ENCODE data around the gene LBHD2.

The LBHD2 gene

DNA sequence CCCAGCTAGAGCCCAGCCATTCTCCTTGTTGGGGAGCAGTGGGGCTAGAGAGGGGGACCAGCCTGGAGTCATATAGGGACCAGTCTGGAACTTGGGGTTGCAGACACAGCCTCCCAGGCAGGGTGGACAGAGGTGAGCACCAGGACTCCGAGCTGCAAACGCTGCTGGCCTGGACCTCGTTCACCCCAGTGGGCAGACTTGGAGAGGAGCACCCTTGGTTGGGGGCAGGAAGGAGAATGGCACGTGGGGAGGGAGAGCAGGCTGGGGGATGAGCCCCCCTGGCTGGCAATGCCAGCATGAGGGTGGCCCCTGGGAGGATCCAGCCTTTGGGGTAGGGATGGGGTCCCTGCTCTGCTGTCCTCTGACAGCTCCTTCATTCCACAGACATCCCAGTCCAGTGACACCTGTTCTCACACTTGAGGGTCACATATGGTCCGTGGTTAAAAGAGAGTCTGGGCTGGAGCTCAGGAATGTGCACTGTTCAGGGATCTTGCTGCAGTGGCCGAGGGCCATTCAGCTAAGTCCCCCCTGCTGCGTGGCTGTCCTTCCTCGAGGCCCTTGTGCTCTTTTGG is 2.8 kb downstream of the LBHD2 start:
- Histone ChIP-seq H3K4me3 (ENCODE audit: low read length) (no peak overlapping the region), H3K27me3 (ENCODE audit: control insufficient read depth, low read length) (peaks cover 9% of the 10 kb centered on the region), H3F3A (ENCODE audit: control insufficient read depth, insufficient read depth) (no peaks in the 10 kb centered on the region), H3K4me2 (ENCODE audit: low read length) (no peak overlapping the region), H3K9me2 (replicated peaks; ENCODE audit: control insufficient read depth, low read length) (no peaks in the 10 kb centered on the region), H3K27ac (ENCODE audit: low read depth, low read length) (no peak overlapping the region), H3K79me2 (ENCODE audit: control insufficient read depth, low read length) (no peaks in the 10 kb centered on the region), H3K4me1 (ENCODE audit: control insufficient read depth, low read length) (peaks cover 15% of the 10 kb centered on the region), H4K20me1 (ENCODE audit: control insufficient read depth, insufficient read depth, low read depth, low read length) (no peaks in the 10 kb centered on the region), H3K9me3 (ENCODE audit: control insufficient read depth, insufficient read depth, low read length) (no peaks in the 10 kb centered on the region), H3K36me3 (ENCODE audit: control insufficient read depth, low read length) (no peaks in the 10 kb centered on the region)
- TF ChIP-seq CTCF (IDR thresholded peaks at IDR 0.05; ENCODE audit: low read depth, low read length, poor library complexity, severe bottlenecking) (no peak), EZH2phosphoT487 (IDR thresholded peaks at IDR 0.05; ENCODE audit: borderline replicate concordance, low read length) (no peak)

DNA sequence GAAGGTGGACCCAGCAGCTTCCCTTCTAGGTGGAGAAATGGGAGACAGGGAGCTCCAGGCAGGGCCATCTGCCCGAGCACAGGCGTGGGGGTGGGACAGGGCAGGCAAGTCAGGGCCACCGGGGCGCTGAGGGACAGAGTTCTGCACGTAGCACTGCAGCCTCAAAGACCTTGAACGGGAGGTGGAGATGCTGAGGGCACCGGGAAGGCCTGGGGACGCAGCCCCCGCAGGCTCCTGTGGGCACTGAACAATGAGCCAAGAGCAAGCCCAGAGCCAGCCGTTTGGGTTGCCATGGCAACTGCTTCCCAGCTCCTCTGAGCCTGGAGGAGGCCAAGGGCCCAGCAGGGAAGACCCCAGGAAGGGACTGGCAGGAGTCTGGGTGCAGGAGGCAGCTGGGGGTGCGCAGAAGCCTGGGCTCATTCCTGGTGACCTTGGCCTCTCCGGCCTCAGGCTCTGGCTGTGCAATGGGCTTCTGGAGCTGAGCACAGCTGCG is 3.4 kb downstream of the LBHD2 start:
- Histone ChIP-seq H4K20me1 (ENCODE audit: control insufficient read depth, insufficient read depth, low read depth, low read length) (no peaks in the 10 kb centered on the region), H3F3A (ENCODE audit: control insufficient read depth, insufficient read depth) (no peaks in the 10 kb centered on the region), H3K4me1 (ENCODE audit: control insufficient read depth, low read length) (peaks cover 16% of the 10 kb centered on the region), H3K36me3 (ENCODE audit: control insufficient read depth, low read length) (no peaks in the 10 kb centered on the region), H3K79me2 (ENCODE audit: control insufficient read depth, low read length) (no peaks in the 10 kb centered on the region), H3K4me3 (ENCODE audit: low read length) (no peak overlapping the region), H3K9me2 (replicated peaks; ENCODE audit: control insufficient read depth, low read length) (no peaks in the 10 kb centered on the region), H3K4me2 (ENCODE audit: low read length) (no peak overlapping the region), H3K9me3 (ENCODE audit: control insufficient read depth, insufficient read depth, low read length) (no peaks in the 10 kb centered on the region), H3K27me3 (ENCODE audit: control insufficient read depth, low read length) (peaks cover 9% of the 10 kb centered on the region), H3K27ac (ENCODE audit: low read depth, low read length) (no peak overlapping the region)
- no peak for TF ChIP-seq CTCF (IDR thresholded peaks at IDR 0.05; ENCODE audit: low read depth, low read length, poor library complexity, severe bottlenecking)
- no peak for TF ChIP-seq EZH2phosphoT487 (IDR thresholded peaks at IDR 0.05; ENCODE audit: borderline replicate concordance, low read length)

- Histone ChIP-seq H3K27me3 (ENCODE audit: control insufficient read depth, low read length) (peaks cover 9% of the 10 kb centered on the region), H3K4me2 (ENCODE audit: low read length) (no peak overlapping the region), H4K20me1 (ENCODE audit: control insufficient read depth, insufficient read depth, low read depth, low read length) (no peaks in the 10 kb centered on the region), H3K79me2 (ENCODE audit: control insufficient read depth, low read length) (no peaks in the 10 kb centered on the region), H3K9me2 (replicated peaks; ENCODE audit: control insufficient read depth, low read length) (no peaks in the 10 kb centered on the region), H3K4me1 (ENCODE audit: control insufficient read depth, low read length) (peaks cover 16% of the 10 kb centered on the region), H3K27ac (ENCODE audit: low read depth, low read length) (no peak overlapping the region), H3F3A (ENCODE audit: control insufficient read depth, insufficient read depth) (no peaks in the 10 kb centered on the region), H3K9me3 (ENCODE audit: control insufficient read depth, insufficient read depth, low read length) (no peaks in the 10 kb centered on the region), H3K4me3 (ENCODE audit: low read length) (no peak overlapping the region), H3K36me3 (ENCODE audit: control insufficient read depth, low read length) (no peaks in the 10 kb centered on the region)
- TF ChIP-seq CTCF (IDR thresholded peaks at IDR 0.05; ENCODE audit: low read depth, low read length, poor library complexity, severe bottlenecking) (no peak), EZH2phosphoT487 (IDR thresholded peaks at IDR 0.05; ENCODE audit: borderline replicate concordance, low read length) (no peak)
Observed at GRCh38 chr14:103088921-103089320, 4.9 kb downstream of the LBHD2 start.

Measured in DOHH2 (cell line).